Activated CD8-positive, alpha-beta T cell treated with anti-CD3 and anti-CD28 coated beads for 36 hours (primary cell): Measurements from ENCODE around the gene STRIP1. TPM values are rescaled to one million over a fixed set of nuclear protein-coding genes. Genes with fewer than 3 reads are reported as not detected.
A peak's percentile ranks its signal among the peaks of the same experiment; 100 is the strongest.

Experiments
- ATAC-seq: fragments of 200-7000 bp; cut with Tn5 transposase; one replicate; pipeline ENCODE4 v1.10.0; 2021; ENCODE audit warnings: mild to moderate bottlenecking, moderate library complexity
- CTCF ChIA-PET: fragments of 350-600 bp; sonication (Branson Sonifier 250); formaldehyde crosslinking; loops from one replicate; lab custom pipeline; 2021; ENCODE audit warnings: antibody characterized with exemption; lab: Charles Lee
- POLR2A ChIA-PET: fragments of 350-600 bp; sonication (Branson Sonifier 250); formaldehyde crosslinking; loops from one replicate; lab custom pipeline; 2021; ENCODE audit warnings: antibody characterized with exemption; lab: Charles Lee
- DNase-seq: peaks from one replicate; pipeline ENCODE4 v3.0.0-alpha.2; 2020
- H3K27ac Mint-ChIP-seq: one replicate; pipeline ENCODE4 v1.8.0; 2021; ENCODE audit warnings: mild to moderate bottlenecking, mixed read lengths
- H3K27me3 Mint-ChIP-seq: one replicate; pipeline ENCODE4 v1.8.0; 2021; ENCODE audit warnings: mixed read lengths
- H3K36me3 Mint-ChIP-seq: one replicate; pipeline ENCODE4 v1.8.0; 2021; ENCODE audit warnings: low read depth, mixed read lengths
- H3K4me1 Mint-ChIP-seq: one replicate; pipeline ENCODE4 v1.8.0; 2021; ENCODE audit warnings: low read depth, mixed read lengths
- H3K4me3 Mint-ChIP-seq: one replicate; pipeline ENCODE4 v1.8.0; 2021; ENCODE audit warnings: mild to moderate bottlenecking, moderate library complexity, mixed read lengths
- H3K9me3 Mint-ChIP-seq: one replicate; pipeline ENCODE4 v1.8.0; 2021; ENCODE audit warnings: mixed read lengths
- intact Hi-C: fragments of 100-400 bp; cut with micrococcal nuclease; formaldehyde crosslinking; loops from one replicate; pipeline ENCODE4 v1.10.0; 2022
- total RNA-seq, 2 experiments: library from RNA; stranded (reverse); gene quantifications; one replicate each; pipeline ENCODE4 v1.2.3, GENCODE V29; 2021
- TF ChIP-seq, protein P1 (sequence below): fragments of 200-600 bp; IDR thresholded peaks from one replicate; pipeline ENCODE4 v1.8.0; 2022; ENCODE audit warnings: antibody characterized with exemption, mild to moderate bottlenecking

STRIP1 gene
- total RNA-seq, 2 experiments from 2014 or later, result 24.6 to 24.8 TPM

DNA sequence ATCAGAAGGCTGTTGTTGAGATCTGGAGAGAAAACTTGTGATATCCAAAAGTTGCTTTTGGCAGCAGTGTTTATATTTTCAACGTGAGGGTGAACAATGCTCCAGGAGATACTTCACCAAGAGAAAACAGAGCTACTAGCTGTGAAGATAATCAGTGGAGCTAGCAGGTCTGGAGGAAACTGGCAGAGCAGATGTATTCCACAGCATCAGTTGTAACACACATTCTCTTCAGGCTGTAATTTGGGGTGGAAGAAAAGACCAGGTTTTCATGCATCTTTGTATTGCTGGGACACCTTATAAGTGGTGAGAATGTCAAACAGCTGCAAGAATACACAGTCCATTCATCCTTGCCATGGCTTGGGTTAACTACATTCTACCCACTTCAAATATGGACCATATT is 27.9 kb upstream of the STRIP1 start:
- H3K4me1 Mint-ChIP-seq, result peaks cover 26% of the 10 kb centered on the region
- ChIA-PET POLR2A (interaction anchor here (1.2 kb wide), 1 partner anchor 28 kb away, joined by 4 read pairs; the partner anchor contains the start of gene STRIP1), CTCF (interaction anchor here (0.9 to 5.0 kb wide), 7 partner anchors 10 to 110 kb away, joined by 3 to 34 read pairs (median 5); partner anchors contain the start of gene AHCYL1)
- no peaks in the 10 kb centered on the region for H3K27me3 Mint-ChIP-seq
- DNase-seq (no peak), ATAC-seq (no peak)
- intact Hi-C loops, result no loop called here
- no peaks in the 10 kb centered on the region for H3K9me3 Mint-ChIP-seq
- no peak overlapping the region for H3K4me3 Mint-ChIP-seq
- no peak overlapping the region for H3K27ac Mint-ChIP-seq
- H3K36me3 Mint-ChIP-seq, result peaks cover 20% of the 10 kb centered on the region
- TF ChIP-seq, protein P1, sequence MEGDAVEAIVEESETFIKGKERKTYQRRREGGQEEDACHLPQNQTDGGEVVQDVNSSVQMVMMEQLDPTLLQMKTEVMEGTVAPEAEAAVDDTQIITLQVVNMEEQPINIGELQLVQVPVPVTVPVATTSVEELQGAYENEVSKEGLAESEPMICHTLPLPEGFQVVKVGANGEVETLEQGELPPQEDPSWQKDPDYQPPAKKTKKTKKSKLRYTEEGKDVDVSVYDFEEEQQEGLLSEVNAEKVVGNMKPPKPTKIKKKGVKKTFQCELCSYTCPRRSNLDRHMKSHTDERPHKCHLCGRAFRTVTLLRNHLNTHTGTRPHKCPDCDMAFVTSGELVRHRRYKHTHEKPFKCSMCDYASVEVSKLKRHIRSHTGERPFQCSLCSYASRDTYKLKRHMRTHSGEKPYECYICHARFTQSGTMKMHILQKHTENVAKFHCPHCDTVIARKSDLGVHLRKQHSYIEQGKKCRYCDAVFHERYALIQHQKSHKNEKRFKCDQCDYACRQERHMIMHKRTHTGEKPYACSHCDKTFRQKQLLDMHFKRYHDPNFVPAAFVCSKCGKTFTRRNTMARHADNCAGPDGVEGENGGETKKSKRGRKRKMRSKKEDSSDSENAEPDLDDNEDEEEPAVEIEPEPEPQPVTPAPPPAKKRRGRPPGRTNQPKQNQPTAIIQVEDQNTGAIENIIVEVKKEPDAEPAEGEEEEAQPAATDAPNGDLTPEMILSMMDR, result no peak

DNA sequence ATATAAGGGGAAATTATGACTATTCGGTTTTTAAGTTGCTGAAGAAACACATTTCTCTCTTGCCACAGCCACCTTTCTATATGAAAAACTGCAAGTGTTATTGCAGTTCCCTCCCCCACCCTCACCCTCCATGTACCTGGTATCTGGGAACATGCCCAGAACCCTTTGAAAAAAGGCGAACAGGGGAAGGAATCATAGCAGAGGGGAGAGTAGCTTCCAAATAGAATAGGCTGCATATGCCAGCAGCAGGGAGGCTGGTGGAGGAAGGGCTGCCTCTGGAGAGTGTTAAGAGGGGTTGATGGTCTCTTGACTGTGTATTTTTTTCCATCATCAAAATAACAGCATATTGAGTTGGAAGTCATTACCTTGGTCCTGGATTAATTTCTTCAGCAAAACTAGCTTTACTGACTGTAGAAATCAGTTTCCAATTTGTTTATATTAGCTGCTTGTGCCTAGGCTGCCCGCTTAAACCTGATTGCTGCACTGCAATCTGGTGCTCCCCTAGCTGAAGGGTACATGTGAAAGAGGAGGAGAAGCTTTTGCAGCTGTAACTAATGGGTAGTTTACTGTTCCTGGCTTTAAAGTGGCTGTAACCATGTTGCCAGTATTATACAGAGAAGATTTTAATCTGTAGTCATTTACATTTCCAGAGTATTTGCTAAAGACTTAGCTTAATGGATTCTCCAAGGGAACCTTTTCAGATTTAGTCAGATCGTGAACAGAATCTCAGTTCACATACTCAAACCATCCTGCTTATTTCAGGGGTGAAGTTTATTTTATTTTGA is 27.2 kb upstream of the STRIP1 start:
- H3K27ac Mint-ChIP-seq, result no peak overlapping the region
- TF ChIP-seq, protein P1, result no peak
- ATAC-seq, result no peak
- peaks cover 26% of the 10 kb centered on the region for H3K4me1 Mint-ChIP-seq
- POLR2A ChIA-PET, result interaction anchor here (0.7 to 1.2 kb wide), 2 partner anchors 27 to 502 kb away, joined by 4 read pairs; partner anchors contain the start of gene STRIP1
- CTCF ChIA-PET, result interaction anchor here (0.8 to 5.0 kb wide), 11 partner anchors 10 to 233 kb away, joined by 3 to 34 read pairs (median 4); partner anchors contain the start of gene AHCYL1
- no peaks in the 10 kb centered on the region for H3K27me3 Mint-ChIP-seq
- H3K36me3 Mint-ChIP-seq, result peaks cover 26% of the 10 kb centered on the region
- intact Hi-C loops, result no loop called here
- no peak overlapping the region for H3K4me3 Mint-ChIP-seq
- H3K9me3 Mint-ChIP-seq, result no peaks in the 10 kb centered on the region
- no peak for DNase-seq

DNA sequence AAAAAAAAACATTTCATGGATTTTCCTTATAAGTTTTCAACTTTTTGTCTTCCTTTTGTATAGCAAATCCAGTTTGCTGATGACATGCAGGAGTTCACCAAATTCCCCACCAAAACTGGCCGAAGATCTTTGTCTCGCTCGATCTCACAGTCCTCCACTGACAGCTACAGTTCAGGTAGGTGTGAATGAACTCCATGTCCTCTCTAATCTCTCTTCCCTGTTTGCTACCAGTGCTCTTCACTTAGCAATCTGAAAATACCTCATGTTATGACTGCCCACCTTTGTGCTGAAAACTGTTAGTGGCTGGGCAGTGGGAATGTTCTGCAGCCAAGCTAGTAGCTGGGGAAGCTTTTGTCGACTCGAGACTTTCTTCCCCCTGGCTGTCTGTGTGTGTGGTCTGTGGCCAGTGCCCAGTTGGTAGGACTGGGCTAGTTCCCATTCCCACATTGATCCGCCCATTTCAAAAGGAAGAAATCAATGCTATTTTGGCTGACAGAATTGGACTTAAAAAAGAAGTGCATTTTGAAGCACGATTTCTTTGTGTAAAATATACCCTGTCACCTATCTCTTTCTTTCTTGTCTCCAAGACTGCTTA is 25.4 kb upstream of the STRIP1 start:
- ATAC-seq (no peak), DNase-seq (no peak)
- H3K4me1 Mint-ChIP-seq, result peaks cover 12% of the 10 kb centered on the region
- H3K27me3 Mint-ChIP-seq, result no peaks in the 10 kb centered on the region
- ChIA-PET CTCF (interaction anchor here (1.7 to 4.4 kb wide), 3 partner anchors 24 to 218 kb away, joined by 4 to 34 read pairs (median 29); partner anchors contain the start of gene AHCYL1), POLR2A (interaction anchor here (1.5 kb wide), 1 partner anchor 26 kb away, joined by 3 read pairs; no protein-coding TSS in a partner anchor)
- TF ChIP-seq, protein P1, result no peak
- no peak overlapping the region for H3K4me3 Mint-ChIP-seq
- intact Hi-C loops, result no loop called here
- no peaks in the 10 kb centered on the region for H3K9me3 Mint-ChIP-seq
- H3K27ac Mint-ChIP-seq, result no peak overlapping the region
- peaks cover 27% of the 10 kb centered on the region for H3K36me3 Mint-ChIP-seq

DNA sequence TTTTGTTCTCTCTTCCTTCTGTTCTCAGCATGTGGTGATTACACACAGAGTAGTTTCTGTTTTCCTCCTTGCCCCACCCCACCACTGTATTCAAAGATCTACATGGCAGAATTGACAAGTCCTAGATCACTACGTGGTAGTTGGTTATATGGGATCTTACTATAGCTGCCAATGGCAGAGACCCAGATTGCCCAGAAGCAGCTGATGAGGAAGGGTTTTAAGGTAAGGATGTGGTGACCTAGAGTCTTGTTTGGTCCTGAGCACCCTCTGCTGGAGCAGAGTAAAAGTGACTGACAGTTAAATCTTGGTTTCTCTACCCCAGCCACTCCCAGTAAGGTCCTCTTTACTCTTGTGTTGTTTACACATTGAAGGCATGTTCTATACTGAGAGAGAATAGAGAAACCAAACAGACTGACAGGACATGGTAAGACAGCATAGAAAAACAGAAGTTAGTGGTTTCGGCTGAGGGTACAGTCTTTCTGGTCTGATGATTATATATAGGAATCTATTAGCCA is 22.8 kb upstream of the STRIP1 start:
- Mint-ChIP-seq H3K4me1 (no peaks in the 10 kb centered on the region), H3K27ac (no peak overlapping the region), H3K36me3 (peaks cover 34% of the 10 kb centered on the region), H3K4me3 (no peak overlapping the region), H3K27me3 (no peaks in the 10 kb centered on the region), H3K9me3 (no peaks in the 10 kb centered on the region)
- intact Hi-C loops, result no loop called here
- POLR2A ChIA-PET, result interaction anchor here (1.3 to 2.2 kb wide), 2 partner anchors 23 to 27 kb away, joined by 3 to 16 read pairs; partner anchors contain the start of genes AHCYL1 and STRIP1
- TF ChIP-seq, protein P1, result peak; percentile 60
- DNase-seq, result peak; percentile 40
- CTCF ChIA-PET, result interaction anchor here (0.7 to 3.6 kb wide), 16 partner anchors 9 to 449 kb away, joined by 3 to 29 read pairs (median 4); partner anchors contain the start of genes AHCYL1 and STRIP1
- peak; percentile 92 for ATAC-seq
